GM21619 (cell line): ENCODE data around the gene MYH11.
"Not testable (repeated sequence)": the region's sequence is repeated elsewhere in the genome, so short reads cannot be mapped to it uniquely, and the experiment has no call there.

ENCODE experiments used
- ATAC-seq: cut with Tn5 transposase; IDR thresholded peaks from one replicate; pipeline ENCODE4 v1.9.1; 2021; ENCODE audit not compliant: unreplicated experiment

MYH11 gene

GRCh38 chr16:15846510-15846909 lies 10.3 kb downstream of the MYH11 start:
- no peak for ATAC-seq

- ATAC-seq = no peak
These were observed 13.1 kb downstream of the MYH11 start for GRCh38 chr16:15843635-15844279.

- ATAC-seq = not testable (repeated sequence)
These were observed 17.6 kb downstream of the MYH11 start for GRCh38 chr16:15839204-15839603.

GRCh38 chr16:15837761-15838160 lies 19.1 kb downstream of the MYH11 start:
- ATAC-seq = no peak

GRCh38 chr16:15836965-15837611 lies 19.7 kb downstream of the MYH11 start:
- ATAC-seq = no peak

GRCh38 chr16:15836074-15836473 lies 20.8 kb downstream of the MYH11 start:
- no peak for ATAC-seq

- no peak for ATAC-seq
These were observed 21.5 kb downstream of the MYH11 start for GRCh38 chr16:15835136-15835878.

GRCh38 chr16:15834502-15834901 lies 22.3 kb downstream of the MYH11 start:
- no peak for ATAC-seq

GRCh38 chr16:15833541-15833940 lies 23.3 kb downstream of the MYH11 start:
- no peak for ATAC-seq

- ATAC-seq = no peak
These were observed 24.6 kb downstream of the MYH11 start for GRCh38 chr16:15832241-15832640.

GRCh38 chr16:15830832-15831451 lies 25.9 kb downstream of the MYH11 start:
- ATAC-seq = no peak

GRCh38 chr16:15829460-15829859 lies 27.4 kb downstream of the MYH11 start:
- no peak for ATAC-seq

- ATAC-seq = no peak
These were observed 29.0 kb downstream of the MYH11 start for GRCh38 chr16:15827709-15828343.

GRCh38 chr16:15827299-15827698 lies 29.5 kb downstream of the MYH11 start:
- no peak for ATAC-seq

- ATAC-seq = no peak
These were observed 31.0 kb downstream of the MYH11 start for GRCh38 chr16:15825750-15826305.

GRCh38 chr16:15822957-15823356 lies 33.9 kb downstream of the MYH11 start:
- no peak for ATAC-seq

GRCh38 chr16:15820837-15821236 lies 36.0 kb downstream of the MYH11 start:
- no peak for ATAC-seq

GRCh38 chr16:15819046-15819445 lies 37.8 kb downstream of the MYH11 start:
- no peak for ATAC-seq

- ATAC-seq = no peak
These were observed 39.4 kb downstream of the MYH11 start for GRCh38 chr16:15817446-15817845.

GRCh38 chr16:15816228-15816627 lies 40.6 kb downstream of the MYH11 start:
- ATAC-seq = no peak

- not testable (repeated sequence) for ATAC-seq
These were observed 44.5 kb downstream of the MYH11 start for GRCh38 chr16:15812401-15812750.
